Heart right ventricle (tissue), 16 donors: ENCODE data around the gene WDR90. TPM values are rescaled to one million over a fixed set of nuclear protein-coding genes. Genes with fewer than 3 reads are reported as not detected.

Experiments
- ATAC-seq, 8 donors: fragments of 200-7000 bp; cut with Tn5 transposase; one replicate each; pipeline ENCODE4 v1.9.1; 2020; ENCODE audit warnings: mild to moderate bottlenecking in 8 of 8, moderate library complexity in 8 of 8, moderate number of reproducible peaks in 1 of 8
- DNase-seq, 2 donors: peaks; one replicate each; pipeline ENCODE4 v3.0.0-alpha.2; 2020
- H3K27ac ChIP-seq, 10 donors: fragments of 200-600 bp; sonication (generic) in 2 of 10; one replicate each; pipeline versions ENCODE4 v1.5.0 to v1.8.0; 2020 to 2022; ENCODE audit warnings: mild to moderate bottlenecking in 3 of 10
- H3K27me3 ChIP-seq, 7 donors: fragments of 200-600 bp; one replicate each; pipeline ENCODE4 v1.8.0; 2021 to 2022; ENCODE audit warnings: mild to moderate bottlenecking in 2 of 7
- H3K36me3 ChIP-seq, 9 donors: fragments of 200-600 bp; sonication (generic) in 1 of 9; one replicate each; pipeline versions ENCODE4 v1.5.0 to v1.8.0; 2020 to 2022; ENCODE audit warnings: mild to moderate bottlenecking in 2 of 9
- H3K4me1 ChIP-seq, 9 donors: fragments of 200-600 bp; sonication (generic) in 1 of 9; one replicate each; pipeline versions ENCODE4 v1.5.0 to v1.8.0; 2020 to 2022; ENCODE audit warnings: mild to moderate bottlenecking in 4 of 9
- H3K4me3 ChIP-seq, 10 donors: fragments of 200-600 bp; sonication (generic) in 2 of 10; one replicate each; pipeline versions ENCODE4 v1.5.0 to v1.8.0; 2020 to 2022; ENCODE audit warnings: mild to moderate bottlenecking in 7 of 10, moderate library complexity in 2 of 10
- H3K9me3 ChIP-seq, 11 donors: fragments of 200-600 bp in 10 of 11; sonication (generic) in 2 of 11; one replicate each; pipeline versions ENCODE4 v1.5.0 to v1.8.0; 2013 to 2022; ENCODE audit warnings: mild to moderate bottlenecking in 2 of 11, control low read depth in 1 of 11, moderate library complexity in 1 of 11
- CTCF ChIP-seq, 9 donors: fragments of 200-600 bp; sonication (generic) in 2 of 9; IDR thresholded peaks; one replicate each; pipeline versions ENCODE4 v1.5.0 to v1.8.0; 2021 to 2022; ENCODE audit warnings: antibody characterized with exemption in 9 of 9, mild to moderate bottlenecking in 5 of 9, moderate library complexity in 1 of 9
- WGBS, 2 donors: extraction: QIAGEN DNeasy Blood & Tissue Kit; methylation state at CpG; one replicate each; pipeline ENCODE4 v1.1.7; 2013; ENCODE audit warnings: inconsistent platforms in 1 of 2; 5-methylcytosine and 5-hydroxymethylcytosine counted together
- intact Hi-C, 10 donors: fragments of 100-400 bp; cut with DNase I; formaldehyde crosslinking; loops; one replicate each; pipeline versions ENCODE4 v1.11.1 to v1.14.2; 2022
- polyA plus RNA-seq, 2 donors: library from polyadenylated mRNA; stranded (reverse); fragments of 200-250 nt; gene quantifications; one replicate each; pipeline ENCODE4 v1.2.3, GENCODE V29; 2013
- total RNA-seq, 10 donors: library from RNA; stranded (reverse); fragmentation: NEBNext Ultra II Directional in 3 of 10; extraction: Animal tissue kit (Norgen Biotek cat#: 25700) in 3 of 10; gene quantifications; one replicate each; pipeline versions ENCODE4 v1.2.1 to v1.2.4, GENCODE V29; 2021 to 2023
- donor health status: Arrhythmogenic right ventricular cardiomyopathy.
- donor health status: ischemic (EF 13 %, LVEDD 7.1; RV severe dilation, severe dysfunction).
- donor health status: healthy with polysubstance abuse.
- donor health status: DM: no; HTN: yes; CAD: no.
- donor health status: DM: no; HTN: no; CAD: no.
- donor health status: ischemic (EF 25% LVEDD 6.9; RV normal size, moderate dysfunction).
- donor health status: ischemic (EF 25% LVEDD 5.7; RV mildly dilated, moderate dysfunction).
- donor health status: healthy.
- donor health status: DM: yes; HTN: yes; CAD: no.
- donor health status: Ischemic cardiomyopathy.
- donor health status: ischemic (EF 35%, LVEDD 5.7; RV mildly dilated, moderate dysfunction).
- donor health status: nonischemic (EF 11% LVEDD 7.7; RV severe dilation, severe dysfunction).
- donor health status: DM: yes; HTN: yes; CAD: no.
- donor health status: PGD.
- donor health status: ischemic (EF 29% LVEDD 5.4; RV normal size, mild dysfunction).
- donor health status: nonischemic (EF 23%, LVEDD 6.1; RV moderate dilation, normal function).

The WDR90 gene
- total and polyA plus RNA-seq, 12 donors: 7.1 to 23.8 (median 9.9) TPM

GRCh38 chr16:716768-717325, 67.7 kb downstream of the WDR90 start:
- no peaks in the 10 kb centered on the region for H3K36me3 ChIP-seq
- H3K9me3 ChIP-seq: no peaks in the 10 kb centered on the region
- H3K4me1 ChIP-seq: peaks cover 23 to 53% (median 42%) of the 10 kb centered on the region in 9 donors
- no peak overlapping the region for H3K27ac ChIP-seq
- intact Hi-C loops: loop anchor here in 2 of 10 donors (10.0 kb wide), 1 partner anchor 338 kb away; no protein-coding TSS in a partner anchor
- 93 to 95% methylated on average over 26 to 29 of the region's 29 CpGs for WGBS, 2 donors
- DNase-seq (no peak), ATAC-seq (no peak)
- TF ChIP-seq CTCF (IDR thresholded peaks at IDR 0.05): no peak
- no peak overlapping the region for H3K4me3 ChIP-seq
- peaks cover 0 to 28% (median 0%) of the 10 kb centered on the region in 7 donors for H3K27me3 ChIP-seq

Other genes starting within 250 kb of the WDR90 start
- 10 to 100 TPM in 7 of 10 donors, 1 to 10 TPM in 3; 7.0 to 17.4 (median 11.6) TPM for gene DECR2, start 247.5 kb upstream of the WDR90 start, total RNA-seq
- 10 to 100 TPM in 1 of 2 donors, 1 to 10 TPM in 1; 9.3 to 26.0 TPM for gene DECR2, start 247.5 kb upstream of the WDR90 start, polyA plus RNA-seq
- 10 to 100 TPM; 16.6 to 40.3 (median 30.4) TPM for gene RAB11FIP3, start 223.7 kb upstream of the WDR90 start, total RNA-seq
- 10 to 100 TPM; 22.7 to 28.5 TPM for gene RAB11FIP3, start 223.7 kb upstream of the WDR90 start, polyA plus RNA-seq
- gene CAPN15, start 121.7 kb upstream of the WDR90 start, total RNA-seq: 10 to 100 TPM; 11.1 to 23.4 (median 15.3) TPM
- gene CAPN15, start 121.7 kb upstream of the WDR90 start, polyA plus RNA-seq: 10 to 100 TPM; 19.2 to 39.5 TPM
- not detected for gene PRR35, start 89.0 kb upstream of the WDR90 start, total RNA-seq
- gene PRR35, start 89.0 kb upstream of the WDR90 start, polyA plus RNA-seq: not detected
- under 1 TPM in 8 of 10 donors, not detected in 2; 0.12 to 0.75 (median 0.47) TPM for gene NHLRC4, start 82.4 kb upstream of the WDR90 start, total RNA-seq
- under 1 TPM; 0.51 to 0.59 TPM for gene NHLRC4, start 82.4 kb upstream of the WDR90 start, polyA plus RNA-seq
- 10 to 100 TPM; 13.7 to 26.8 (median 19.2) TPM for gene PIGQ, start 79.4 kb upstream of the WDR90 start, total RNA-seq
- gene PIGQ, start 79.4 kb upstream of the WDR90 start, polyA plus RNA-seq: 10 to 100 TPM; 35.3 to 43.7 TPM
- gene RAB40C, start 59.3 kb upstream of the WDR90 start, total RNA-seq: 10 to 100 TPM in 9 of 10 donors, 1 to 10 TPM in 1; 9.1 to 16.1 (median 12.1) TPM
- 10 to 100 TPM; 19.4 to 32.0 TPM for gene RAB40C, start 59.3 kb upstream of the WDR90 start, polyA plus RNA-seq
- gene WFIKKN1, start 18.4 kb upstream of the WDR90 start, total RNA-seq: under 1 TPM; 0.11 to 0.80 (median 0.27) TPM
- gene WFIKKN1, start 18.4 kb upstream of the WDR90 start, polyA plus RNA-seq: under 1 TPM; 0.61 to 0.95 TPM
- 10 to 100 TPM; 34.5 to 75.9 (median 43.8) TPM for gene METTL26, start 13.1 kb upstream of the WDR90 start, total RNA-seq
- gene METTL26, start 13.1 kb upstream of the WDR90 start, polyA plus RNA-seq: 100 to 1,000 TPM; 123 to 237 TPM
- 100 to 1,000 TPM in 4 of 10 donors, 10 to 100 TPM in 6; 68.8 to 152 (median 87.8) TPM for gene MCRIP2, start 7.5 kb upstream of the WDR90 start, total RNA-seq
- gene MCRIP2, start 7.5 kb upstream of the WDR90 start, polyA plus RNA-seq: 100 to 1,000 TPM; 163 to 474 TPM
- 100 to 1,000 TPM in 3 of 10 donors, 10 to 100 TPM in 7; 66.8 to 118 (median 89.2) TPM for gene RHOT2, start 18.8 kb downstream of the WDR90 start, total RNA-seq
- gene RHOT2, start 18.8 kb downstream of the WDR90 start, polyA plus RNA-seq: 100 to 1,000 TPM; 101 to 261 TPM
- 1 to 10 TPM; 1.2 to 2.6 (median 2.1) TPM for gene RHBDL1, start 26.3 kb downstream of the WDR90 start, total RNA-seq
- gene RHBDL1, start 26.3 kb downstream of the WDR90 start, polyA plus RNA-seq: 1 to 10 TPM in 1 of 2 donors, under 1 TPM in 1; 0.90 to 7.4 TPM
- 100 to 1,000 TPM; 101 to 147 (median 116) TPM for gene STUB1, start 31.0 kb downstream of the WDR90 start, total RNA-seq
- 100 to 1,000 TPM in 1 of 2 donors, 10 to 100 TPM in 1; 92.7 to 165 TPM for gene STUB1, start 31.0 kb downstream of the WDR90 start, polyA plus RNA-seq
- gene JMJD8, start 35.0 kb downstream of the WDR90 start, total RNA-seq: 10 to 100 TPM; 36.9 to 50.6 (median 44.0) TPM
- 10 to 100 TPM; 34.7 to 60.6 TPM for gene JMJD8, start 35.0 kb downstream of the WDR90 start, polyA plus RNA-seq
- 1 to 10 TPM; 6.8 to 9.7 (median 8.4) TPM for gene WDR24, start 41.0 kb downstream of the WDR90 start, total RNA-seq
- gene WDR24, start 41.0 kb downstream of the WDR90 start, polyA plus RNA-seq: 1 to 10 TPM; 7.2 to 9.2 TPM
- under 1 TPM in 6 of 10 donors, not detected in 4; 0.07 to 0.64 (median 0.12) TPM for gene FBXL16, start 56.4 kb downstream of the WDR90 start, total RNA-seq
- gene FBXL16, start 56.4 kb downstream of the WDR90 start, polyA plus RNA-seq: under 1 TPM; 0.04 to 0.07 TPM
- 10 to 100 TPM; 51.4 to 77.2 (median 60.5) TPM for gene METRN, start 65.8 kb downstream of the WDR90 start, total RNA-seq
- 100 to 1,000 TPM in 1 of 2 donors, 10 to 100 TPM in 1; 54.0 to 103 TPM for gene METRN, start 65.8 kb downstream of the WDR90 start, polyA plus RNA-seq
- 10 to 100 TPM; 23.3 to 40.3 (median 31.0) TPM for gene ANTKMT, start 71.8 kb downstream of the WDR90 start, total RNA-seq
- 10 to 100 TPM; 37.3 to 91.1 TPM for gene ANTKMT, start 71.8 kb downstream of the WDR90 start, polyA plus RNA-seq
- 1 to 10 TPM in 1 of 10 donors, under 1 TPM in 8, not detected in 1; 0.21 to 1.0 (median 0.30) TPM for gene CCDC78, start 77.1 kb downstream of the WDR90 start, total RNA-seq
- gene CCDC78, start 77.1 kb downstream of the WDR90 start, polyA plus RNA-seq: 1 to 10 TPM in 1 of 2 donors, under 1 TPM in 1; 0.77 to 1.7 TPM
- 10 to 100 TPM in 7 of 10 donors, 1 to 10 TPM in 3; 5.1 to 23.3 (median 10.6) TPM for gene HAGHL, start 77.7 kb downstream of the WDR90 start, total RNA-seq
- gene HAGHL, start 77.7 kb downstream of the WDR90 start, polyA plus RNA-seq: 10 to 100 TPM; 17.9 to 80.0 TPM
- 10 to 100 TPM; 18.7 to 33.0 (median 24.1) TPM for gene CIAO3, start 91.6 kb downstream of the WDR90 start, total RNA-seq
- gene CIAO3, start 91.6 kb downstream of the WDR90 start, polyA plus RNA-seq: 10 to 100 TPM; 29.1 to 62.9 TPM
- gene MSLN, start 111.4 kb downstream of the WDR90 start, total RNA-seq: 1 to 10 TPM in 1 of 10 donors, under 1 TPM in 2, not detected in 7; 0.17 to 4.0 (median 0.38) TPM
- under 1 TPM in 1 of 2 donors, not detected in 1; 0.09 TPM for gene MSLN, start 111.4 kb downstream of the WDR90 start, polyA plus RNA-seq
- gene RPUSD1, start 139.0 kb downstream of the WDR90 start, total RNA-seq: 10 to 100 TPM in 1 of 10 donors, 1 to 10 TPM in 9; 5.8 to 12.0 (median 7.9) TPM
- gene RPUSD1, start 139.0 kb downstream of the WDR90 start, polyA plus RNA-seq: 10 to 100 TPM; 13.7 to 23.3 TPM
- 1 to 10 TPM; 2.8 to 8.2 (median 5.2) TPM for gene CHTF18, start 139.3 kb downstream of the WDR90 start, total RNA-seq
- gene CHTF18, start 139.3 kb downstream of the WDR90 start, polyA plus RNA-seq: 1 to 10 TPM; 6.0 to 7.0 TPM
- gene GNG13, start 151.4 kb downstream of the WDR90 start, total RNA-seq: not detected
- not detected for gene GNG13, start 151.4 kb downstream of the WDR90 start, polyA plus RNA-seq